Nephron progenitor cell (in vitro differentiated cells): ENCODE measurements around the gene GHITM.
"Not testable (repeated sequence)": the region's sequence is repeated elsewhere in the genome, so short reads cannot be mapped to it uniquely, and the experiment has no call there.

Experiments used
- DNase-seq: peaks from one replicate; pipeline ENCODE4 v3.0.0; 2021
- H3K27ac Mint-ChIP-seq: 2 replicates; pipeline ENCODE4 v1.8.0; 2021; ENCODE audit warnings: mild to moderate bottlenecking, moderate library complexity, mixed read lengths
- H3K27me3 Mint-ChIP-seq: 2 replicates; pipeline ENCODE4 v1.8.0; 2021; ENCODE audit warnings: mild to moderate bottlenecking, low read depth, mixed read lengths; ENCODE audit not compliant: poor library complexity
- H3K36me3 Mint-ChIP-seq: 2 replicates; pipeline ENCODE4 v1.8.0; 2021; ENCODE audit warnings: low read depth, mixed read lengths
- H3K4me1 Mint-ChIP-seq: 2 replicates; pipeline ENCODE4 v1.8.0; 2021; ENCODE audit warnings: mixed read lengths
- H3K4me3 Mint-ChIP-seq: 2 replicates; pipeline ENCODE4 v1.8.0; 2021; ENCODE audit warnings: mild to moderate bottlenecking, moderate library complexity, mixed read lengths
- H3K9me3 Mint-ChIP-seq: 2 replicates; pipeline ENCODE4 v1.8.0; 2021; ENCODE audit warnings: mild to moderate bottlenecking, moderate library complexity, mixed read lengths
- CTCF ChIP-seq: fragments of 200-600 bp; sonication (generic); IDR thresholded peaks from 2 replicates; pipeline ENCODE4 v1.5.0; 2021; ENCODE audit warnings: antibody characterized with exemption

Gene GHITM

GRCh38 chr10:84160663-84161362 is 21.5 kb downstream of the GHITM start:
- Mint-ChIP-seq H3K4me1 (peaks cover 10% of the 10 kb centered on the region), H3K36me3 (no peaks in the 10 kb centered on the region), H3K4me3 (no peak overlapping the region), H3K9me3 (no peaks in the 10 kb centered on the region), H3K27me3 (peaks cover 12% of the 10 kb centered on the region), H3K27ac (no peak overlapping the region)
- TF ChIP-seq CTCF: no peak
- DNase-seq: no peak

- peaks cover 12% of the 10 kb centered on the region for H3K27me3 Mint-ChIP-seq
- H3K36me3 Mint-ChIP-seq: no peaks in the 10 kb centered on the region
- DNase-seq: no peak
Observed at GRCh38 chr10:84163996-84164395, 24.7 kb downstream of the GHITM start.

GRCh38 chr10:84164442-84164841 is 25.1 kb downstream of the GHITM start:
- no peak for DNase-seq
- TF ChIP-seq CTCF: no peak

More at GRCh38 chr10:84163996-84164395, 24.7 kb downstream of the GHITM start:
- Mint-ChIP-seq H3K4me3 (no peak overlapping the region), H3K4me1 (peaks cover 13% of the 10 kb centered on the region), H3K27ac (no peak overlapping the region), H3K9me3 (no peaks in the 10 kb centered on the region)
- TF ChIP-seq CTCF: no peak

GRCh38 chr10:84166620-84167288 is 27.4 kb downstream of the GHITM start:
- Mint-ChIP-seq H3K4me3 (no peak overlapping the region), H3K27me3 (peaks cover 16% of the 10 kb centered on the region), H3K9me3 (no peaks in the 10 kb centered on the region), H3K36me3 (no peaks in the 10 kb centered on the region), H3K27ac (no peak overlapping the region), H3K4me1 (peaks cover 14% of the 10 kb centered on the region)
- no peak for TF ChIP-seq CTCF
- no peak for DNase-seq

More at GRCh38 chr10:84164442-84164841, 25.1 kb downstream of the GHITM start:
- H3K4me3 Mint-ChIP-seq: no peak overlapping the region
- peaks cover 8% of the 10 kb centered on the region for H3K4me1 Mint-ChIP-seq
- no peaks in the 10 kb centered on the region for H3K36me3 Mint-ChIP-seq
- H3K27ac Mint-ChIP-seq: no peak overlapping the region
- H3K27me3 Mint-ChIP-seq: peaks cover 12% of the 10 kb centered on the region
- H3K9me3 Mint-ChIP-seq: no peaks in the 10 kb centered on the region

- not testable (repeated sequence) for H3K4me3 Mint-ChIP-seq, H3K36me3 Mint-ChIP-seq, H3K9me3 Mint-ChIP-seq, H3K27ac Mint-ChIP-seq, DNase-seq
- Mint-ChIP-seq H3K4me1 (peaks cover 17% of the 10 kb centered on the region), H3K27me3 (peaks cover 16% of the 10 kb centered on the region)
Observed at GRCh38 chr10:84167289-84167653, 28.0 kb downstream of the GHITM start.

- peaks cover 12% of the 10 kb centered on the region for H3K27me3 Mint-ChIP-seq
- not testable (repeated sequence) for H3K36me3 Mint-ChIP-seq, H3K9me3 Mint-ChIP-seq, H3K4me3 Mint-ChIP-seq, H3K27ac Mint-ChIP-seq, DNase-seq
- H3K4me1 Mint-ChIP-seq: peaks cover 17% of the 10 kb centered on the region
Observed at GRCh38 chr10:84168382-84168781, 29.1 kb downstream of the GHITM start.

- H3K27me3 Mint-ChIP-seq, H3K9me3 Mint-ChIP-seq, DNase-seq, H3K36me3 Mint-ChIP-seq, H3K27ac Mint-ChIP-seq, H3K4me3 Mint-ChIP-seq: not testable (repeated sequence)
- peaks cover 17% of the 10 kb centered on the region for H3K4me1 Mint-ChIP-seq
Observed at GRCh38 chr10:84171237-84171636, 31.9 kb downstream of the GHITM start.

- not testable (repeated sequence) for H3K4me3 Mint-ChIP-seq, H3K36me3 Mint-ChIP-seq, H3K9me3 Mint-ChIP-seq, DNase-seq, H3K27me3 Mint-ChIP-seq
- peak overlapping the region; percentile 80 for H3K27ac Mint-ChIP-seq
- peaks cover 19% of the 10 kb centered on the region for H3K4me1 Mint-ChIP-seq
Observed at GRCh38 chr10:84171700-84172466, 32.6 kb downstream of the GHITM start.
